Kidney epithelial cell (primary cell): ENCODE data around the gene CLEC2D. TPM values are rescaled to one million over a fixed set of nuclear protein-coding genes. Genes with fewer than 3 reads are reported as not detected.
"Not testable (repeated sequence)": the region's sequence is repeated elsewhere in the genome, so short reads cannot be mapped to it uniquely, and the experiment has no call there.

ENCODE experiments used
- DNase-seq: peaks from one replicate; pipeline ENCODE4 v3.0.0-alpha.2; 2010; ENCODE audit warnings: low read depth
- H3K27me3 ChIP-seq: 2 replicates; pipeline ENCODE4 v1.6.0; 2011; ENCODE audit warnings: low read length; ENCODE audit not compliant: control insufficient read depth, insufficient read depth
- H3K36me3 ChIP-seq: 2 replicates; pipeline ENCODE4 v1.5.1; 2011; ENCODE audit warnings: low read length; ENCODE audit not compliant: control insufficient read depth, insufficient read depth
- H3K4me3 ChIP-seq: 2 replicates; pipeline ENCODE4 v1.5.1; 2011; ENCODE audit warnings: low read depth, mild to moderate bottlenecking, control low read depth, low read length
- total RNA-seq: library from RNA; depleted of rRNA; stranded (reverse); fragments of >200 nt; gene quantifications from 2 replicates; pipeline ENCODE4 v1.2.3, GENCODE V29; 2015
- TF ChIP-seq, protein P1 (sequence below): IDR thresholded peaks from 2 replicates; pipeline ENCODE4 v1.5.1; 2011; ENCODE audit warnings: mild to moderate bottlenecking, moderate library complexity, low read length, control low read depth, inconsistent platforms; ENCODE audit not compliant: insufficient read depth, poor library complexity, severe bottlenecking

Gene CLEC2D
- total RNA-seq, 1 donor from 2014 or later: 6.9 TPM

DNA sequence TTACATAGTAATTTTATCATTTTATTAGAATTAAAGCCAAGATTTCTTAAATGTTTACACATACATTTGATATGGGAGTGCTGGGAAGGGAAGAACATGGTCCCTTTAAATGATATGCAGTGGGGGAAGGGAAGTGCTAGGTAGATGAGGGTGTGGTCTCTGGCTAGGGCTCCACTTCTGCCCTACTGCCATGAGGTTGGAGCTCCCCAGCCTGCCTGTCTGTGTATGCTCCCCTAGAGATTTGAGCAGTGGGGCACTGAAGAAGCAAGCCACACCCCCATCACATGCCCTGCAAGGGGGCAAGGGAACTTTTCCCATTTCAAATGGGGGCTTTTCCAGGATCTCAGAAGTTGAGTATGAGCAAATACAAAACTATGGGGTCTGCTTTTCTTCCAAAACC, 37.8 kb downstream of the CLEC2D start:
- H3K4me3 ChIP-seq: no peak overlapping the region
- TF ChIP-seq, protein P1, sequence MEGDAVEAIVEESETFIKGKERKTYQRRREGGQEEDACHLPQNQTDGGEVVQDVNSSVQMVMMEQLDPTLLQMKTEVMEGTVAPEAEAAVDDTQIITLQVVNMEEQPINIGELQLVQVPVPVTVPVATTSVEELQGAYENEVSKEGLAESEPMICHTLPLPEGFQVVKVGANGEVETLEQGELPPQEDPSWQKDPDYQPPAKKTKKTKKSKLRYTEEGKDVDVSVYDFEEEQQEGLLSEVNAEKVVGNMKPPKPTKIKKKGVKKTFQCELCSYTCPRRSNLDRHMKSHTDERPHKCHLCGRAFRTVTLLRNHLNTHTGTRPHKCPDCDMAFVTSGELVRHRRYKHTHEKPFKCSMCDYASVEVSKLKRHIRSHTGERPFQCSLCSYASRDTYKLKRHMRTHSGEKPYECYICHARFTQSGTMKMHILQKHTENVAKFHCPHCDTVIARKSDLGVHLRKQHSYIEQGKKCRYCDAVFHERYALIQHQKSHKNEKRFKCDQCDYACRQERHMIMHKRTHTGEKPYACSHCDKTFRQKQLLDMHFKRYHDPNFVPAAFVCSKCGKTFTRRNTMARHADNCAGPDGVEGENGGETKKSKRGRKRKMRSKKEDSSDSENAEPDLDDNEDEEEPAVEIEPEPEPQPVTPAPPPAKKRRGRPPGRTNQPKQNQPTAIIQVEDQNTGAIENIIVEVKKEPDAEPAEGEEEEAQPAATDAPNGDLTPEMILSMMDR: no peak
- no peak for DNase-seq
- H3K36me3 ChIP-seq: no peaks in the 10 kb centered on the region
- no peaks in the 10 kb centered on the region for H3K27me3 ChIP-seq

DNA sequence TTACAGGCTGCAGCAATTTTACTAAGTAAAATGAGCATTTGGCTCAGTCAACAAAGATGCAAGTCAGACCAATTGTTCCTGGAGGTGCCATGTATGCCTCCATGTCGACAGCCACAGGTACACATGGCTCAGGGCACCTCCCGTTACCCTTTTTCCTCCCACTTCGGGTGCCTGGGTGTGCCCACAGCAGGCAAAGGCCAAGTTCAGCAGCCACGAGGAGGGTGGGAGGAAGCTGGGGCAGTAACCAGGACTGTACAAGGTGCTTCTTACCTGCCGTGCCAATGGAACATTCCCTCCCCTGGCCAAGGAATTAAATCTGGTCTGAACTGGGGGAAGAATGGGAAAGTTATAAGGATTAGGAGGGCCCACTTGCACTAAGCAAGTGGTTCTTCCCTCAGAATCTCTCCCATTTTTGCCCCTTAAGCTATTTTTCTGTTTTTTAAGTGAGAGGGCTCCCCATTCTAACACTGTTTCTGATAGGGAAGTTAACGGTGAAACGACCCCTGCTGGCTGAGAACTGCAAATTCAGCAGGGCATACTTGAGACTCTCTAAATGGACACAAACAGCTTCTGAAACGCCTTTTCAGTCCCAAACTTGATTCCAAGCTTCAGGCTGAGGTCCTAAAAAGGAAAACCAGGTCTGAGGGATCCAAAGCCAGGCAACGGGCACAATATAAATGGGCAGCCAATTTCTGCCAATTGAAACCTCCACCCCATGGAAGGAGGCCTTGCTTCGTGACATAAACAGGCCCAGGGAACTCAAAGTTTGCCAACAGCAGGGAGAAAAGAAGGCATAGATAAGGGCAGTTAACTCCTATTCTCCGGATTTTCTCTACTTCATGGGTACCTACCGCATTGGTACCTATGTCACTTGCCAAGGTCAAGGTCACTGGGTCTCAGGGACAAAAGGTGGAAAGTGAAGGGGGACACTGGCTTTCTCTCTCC, 38.6 kb downstream of the CLEC2D start:
- TF ChIP-seq, protein P1: peak; percentile 85
- Histone ChIP-seq H3K4me3 (no peak overlapping the region), H3K36me3 (no peaks in the 10 kb centered on the region), H3K27me3 (no peaks in the 10 kb centered on the region)
- DNase-seq: no peak

DNA sequence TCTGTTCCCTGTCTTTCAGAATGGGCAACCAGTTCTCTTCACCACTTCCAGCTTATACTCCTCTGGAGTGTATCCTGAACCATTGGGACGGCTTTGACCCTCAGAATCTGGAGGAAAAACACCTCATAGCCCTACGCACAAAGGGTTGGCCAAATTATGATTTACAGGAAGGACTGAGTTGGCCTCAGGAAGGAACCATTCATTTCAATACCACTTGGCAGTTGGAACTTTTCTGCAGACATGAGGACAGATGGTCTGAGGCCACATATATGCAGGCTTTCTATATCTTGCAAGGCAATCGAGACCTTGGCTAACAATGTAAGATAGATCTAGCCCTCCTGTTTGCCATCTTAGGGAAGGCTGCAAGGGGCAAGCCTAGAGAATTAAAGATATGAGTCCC, 39.3 kb downstream of the CLEC2D start:
- no peak overlapping the region for H3K4me3 ChIP-seq
- DNase-seq: no peak
- H3K36me3 ChIP-seq: no peaks in the 10 kb centered on the region
- H3K27me3 ChIP-seq: no peaks in the 10 kb centered on the region
- TF ChIP-seq, protein P1: no peak

DNA sequence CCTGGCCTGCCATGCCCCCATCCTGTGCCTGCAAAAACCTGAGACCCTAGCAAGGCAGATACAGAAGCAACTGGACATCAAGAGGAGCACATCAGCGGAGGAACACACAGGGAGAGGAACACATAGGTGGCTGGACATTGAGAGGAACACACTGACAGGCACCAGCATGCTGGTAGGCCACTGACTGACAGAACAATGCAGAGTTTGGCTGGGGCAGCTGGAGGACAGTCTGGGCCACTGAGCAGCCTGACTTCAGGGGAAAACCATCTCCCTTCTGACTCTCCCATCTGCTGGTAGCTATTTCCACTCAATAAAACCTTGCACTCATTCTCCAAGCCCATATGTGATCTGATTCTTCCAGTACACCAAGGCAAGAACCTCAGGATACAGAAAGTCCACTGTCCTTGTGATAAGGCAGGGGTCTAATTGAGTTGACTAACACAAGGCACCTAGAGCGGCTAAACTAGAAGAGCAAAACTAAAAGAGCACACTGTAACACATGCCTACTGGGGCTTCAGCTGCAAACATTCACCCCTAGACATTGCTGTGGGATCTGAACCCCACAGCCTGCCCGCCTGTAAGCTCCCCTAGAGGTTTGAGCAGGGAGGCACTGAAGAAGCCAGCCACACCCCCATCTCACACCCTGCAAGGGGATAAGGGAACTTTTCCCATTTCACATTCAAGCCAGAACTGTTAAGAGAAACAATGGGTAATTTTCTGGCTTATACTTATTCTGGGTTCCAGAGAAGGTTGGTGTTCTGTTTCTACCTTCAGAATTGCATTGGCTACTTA, 41.3 kb downstream of the CLEC2D start:
- Histone ChIP-seq H3K27me3 (no peaks in the 10 kb centered on the region), H3K4me3 (no peak overlapping the region), H3K36me3 (no peaks in the 10 kb centered on the region)
- TF ChIP-seq, protein P1: no peak
- DNase-seq: no peak

DNA sequence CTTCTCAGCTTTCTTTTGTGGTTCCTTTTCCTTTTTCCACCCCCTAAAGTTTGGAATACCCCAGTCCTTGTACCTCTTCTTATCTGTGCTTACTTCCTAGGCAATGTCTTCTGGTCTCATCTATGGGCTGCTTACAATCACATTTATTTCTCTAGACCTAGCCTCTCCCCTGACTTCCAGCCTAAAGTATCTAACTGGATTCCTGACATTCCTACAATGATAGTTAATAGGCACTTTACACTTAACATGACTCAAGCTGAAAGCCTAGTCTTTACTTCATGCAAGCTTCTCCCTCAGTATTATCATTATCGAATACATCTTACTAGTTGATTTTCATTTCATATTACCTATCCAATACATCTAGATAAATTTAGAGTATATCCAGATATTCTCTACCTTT, 42.2 kb downstream of the CLEC2D start:
- H3K27me3 ChIP-seq: no peaks in the 10 kb centered on the region
- H3K36me3 ChIP-seq: no peaks in the 10 kb centered on the region
- DNase-seq: no peak
- no peak overlapping the region for H3K4me3 ChIP-seq
- TF ChIP-seq, protein P1: no peak

DNA sequence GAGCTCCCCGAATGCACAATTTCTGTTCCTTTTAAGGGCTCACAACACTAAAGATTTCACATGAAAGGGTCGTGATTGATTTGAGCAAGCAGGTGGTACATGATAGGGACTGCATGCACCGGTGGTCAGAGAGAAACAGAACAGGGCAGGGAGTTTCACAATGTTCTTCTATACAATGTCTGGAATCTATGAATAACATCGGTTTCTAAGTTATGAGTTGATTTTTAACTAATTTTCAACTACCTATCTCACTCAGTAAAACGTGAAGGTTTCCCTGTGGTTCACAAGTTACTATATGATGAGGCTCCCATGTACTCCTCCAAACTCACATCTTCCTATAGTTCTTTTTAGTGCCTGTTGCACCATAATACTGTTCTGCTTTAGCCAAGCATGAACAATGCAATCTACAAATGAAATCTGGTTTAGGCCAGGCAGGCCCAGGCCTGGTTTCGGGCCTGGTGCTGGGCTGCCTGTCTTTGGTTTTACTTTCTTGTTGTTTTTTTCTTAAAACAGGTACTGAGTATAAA, 43.6 kb downstream of the CLEC2D start:
- not testable (repeated sequence) for H3K36me3 ChIP-seq, DNase-seq, H3K4me3 ChIP-seq, H3K27me3 ChIP-seq
